CD4-positive, alpha-beta T cell treated with Interferon alpha-2 for 1 hour (primary cell): ENCODE measurements around the gene SLC39A6.
"Not testable (repeated sequence)": the region's sequence is repeated elsewhere in the genome, so short reads cannot be mapped to it uniquely, and the experiment has no call there.

ENCODE experiments used
- DNase-seq, 2 donors: peaks; one replicate each; pipeline ENCODE4 v3.0.0-alpha.2; 2020 to 2022

The SLC39A6 gene

DNA sequence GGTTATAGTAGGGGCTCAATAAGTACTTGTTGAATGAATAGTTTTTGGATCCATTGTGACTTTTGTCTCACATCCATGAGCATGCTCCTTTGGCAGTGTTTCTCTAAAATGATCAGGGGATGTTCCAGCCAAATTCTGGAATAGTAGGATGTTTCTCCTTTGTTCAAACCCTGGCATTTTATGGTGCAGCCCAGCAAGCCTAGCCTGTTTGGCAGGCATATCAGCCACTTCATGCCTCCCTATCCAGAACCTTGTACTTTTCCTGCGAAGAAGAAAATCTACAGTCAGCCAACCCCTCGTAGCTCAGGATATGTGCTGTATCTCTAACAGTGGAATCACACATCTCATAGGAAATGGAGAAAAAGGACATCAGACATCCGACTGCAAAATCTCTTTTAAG lies 34.7 kb downstream of the SLC39A6 start:
- no peak for DNase-seq

DNA sequence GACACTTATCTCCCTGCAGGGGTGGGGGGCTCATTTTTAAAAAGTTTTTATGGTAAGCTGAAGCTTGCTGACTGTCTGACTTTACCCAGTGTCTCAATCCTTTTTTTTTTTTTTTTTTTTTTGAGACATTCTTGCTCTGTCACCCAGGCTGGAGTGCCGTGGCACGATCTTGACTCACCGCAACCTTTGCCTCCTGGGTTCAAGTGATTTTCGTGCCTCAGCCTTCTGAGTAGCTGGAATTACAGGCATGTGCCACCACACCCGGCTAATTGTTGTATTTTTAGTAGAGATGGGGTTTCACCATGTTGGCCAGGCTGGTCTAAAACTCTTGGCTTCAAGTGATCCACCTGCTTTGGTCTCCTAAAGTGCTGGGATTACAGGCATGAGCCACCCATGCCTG lies 37.0 kb downstream of the SLC39A6 start:
- not testable (repeated sequence) for DNase-seq

DNA sequence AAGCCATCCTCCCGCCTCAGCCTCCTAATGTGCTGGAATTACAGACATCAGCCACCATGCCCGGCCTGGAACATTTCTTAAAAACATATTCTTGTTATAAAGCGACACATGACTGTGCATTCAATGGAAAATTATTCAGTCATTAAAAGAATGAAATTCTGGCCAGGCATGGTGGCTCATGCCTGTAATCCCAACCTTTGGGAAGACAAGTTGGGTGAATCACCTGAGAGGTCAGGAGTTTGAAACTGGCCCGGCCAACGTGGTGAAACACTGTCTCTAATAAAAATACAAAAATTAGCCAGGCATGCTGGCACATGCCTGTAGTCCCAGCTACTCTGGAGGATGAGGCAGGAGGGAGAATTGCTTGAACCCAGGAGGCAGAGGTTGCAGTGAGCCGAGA lies 40.1 kb downstream of the SLC39A6 start:
- DNase-seq, result no peak

DNA sequence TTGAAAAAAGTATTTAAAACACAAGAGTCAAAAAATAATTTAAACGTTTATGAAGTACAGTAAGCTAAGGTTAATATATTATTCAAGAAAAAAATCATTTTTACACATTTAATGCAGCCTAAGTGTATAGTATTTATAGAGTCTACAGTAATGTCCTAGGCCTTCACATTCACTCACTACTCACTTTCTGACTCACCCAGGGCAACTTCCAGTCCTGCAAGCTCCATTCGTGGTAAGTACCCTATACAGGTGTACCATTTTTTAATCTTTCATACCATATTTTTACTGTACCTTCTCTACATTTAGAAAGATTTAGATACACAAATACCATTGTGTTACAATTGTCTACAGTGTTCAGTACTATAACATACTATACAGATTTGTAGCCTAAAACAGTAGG lies 40.9 kb downstream of the SLC39A6 start:
- DNase-seq, result no peak

DNA sequence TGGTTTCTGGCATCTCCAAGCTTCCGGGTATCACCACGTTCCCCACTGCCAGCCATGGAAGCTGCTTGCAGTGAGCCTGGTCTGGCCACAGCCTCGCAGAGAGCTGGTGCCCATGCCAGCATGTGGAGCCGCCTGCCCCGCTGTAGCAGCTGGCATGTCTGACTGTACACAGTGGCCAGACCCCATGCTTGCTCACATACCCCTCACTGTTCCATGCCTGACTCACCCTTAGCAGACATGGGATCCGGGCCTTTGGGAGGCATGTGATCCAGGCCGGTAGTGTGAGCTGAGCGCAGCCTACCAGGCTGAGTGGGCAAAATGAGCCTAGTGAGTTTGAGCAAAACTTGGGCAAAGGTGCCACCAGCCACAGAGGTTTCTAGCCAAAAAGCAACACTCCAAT lies 43.0 kb downstream of the SLC39A6 start:
- DNase-seq, result no peak

DNA sequence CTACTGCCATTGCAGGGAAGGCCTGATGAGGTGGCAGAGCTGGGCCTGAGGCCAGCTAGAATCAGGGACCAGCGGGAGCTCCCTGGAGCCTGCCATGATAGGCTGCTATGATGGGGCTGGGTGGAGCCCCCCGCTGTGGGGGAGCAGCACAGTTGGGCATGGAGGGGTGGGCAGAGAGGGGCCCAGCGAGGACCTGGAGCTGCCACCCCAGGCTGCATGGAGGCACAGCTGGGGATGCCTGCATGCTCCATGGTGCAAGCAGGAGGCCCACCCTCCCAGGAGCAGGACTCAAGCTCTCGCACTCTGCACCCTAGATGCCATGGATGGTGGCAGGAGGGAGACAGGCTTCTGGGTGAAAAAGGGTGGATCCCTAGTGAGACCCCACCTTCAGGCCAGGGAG lies 43.9 kb downstream of the SLC39A6 start:
- no peak for DNase-seq

DNA sequence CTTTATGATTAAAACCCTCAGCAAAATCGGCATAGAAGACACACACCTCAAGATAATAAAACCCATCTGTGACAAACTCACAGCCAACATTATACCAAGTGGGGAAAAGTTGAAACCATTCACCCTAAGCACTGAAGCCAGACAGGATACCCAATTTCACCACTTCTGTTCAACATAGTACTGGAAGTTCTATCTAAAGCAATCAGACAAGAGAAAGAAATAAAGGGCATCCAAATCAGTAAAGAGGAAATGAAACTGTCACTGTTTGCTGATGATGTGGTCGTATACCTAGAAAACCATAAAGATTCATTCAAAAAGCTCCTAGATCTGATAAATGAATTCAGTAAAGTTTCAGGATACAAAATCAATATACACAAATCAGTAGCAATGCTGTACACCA lies 45.4 kb downstream of the SLC39A6 start:
- peak in 1 of 2 donors; percentile 11 for DNase-seq

DNA sequence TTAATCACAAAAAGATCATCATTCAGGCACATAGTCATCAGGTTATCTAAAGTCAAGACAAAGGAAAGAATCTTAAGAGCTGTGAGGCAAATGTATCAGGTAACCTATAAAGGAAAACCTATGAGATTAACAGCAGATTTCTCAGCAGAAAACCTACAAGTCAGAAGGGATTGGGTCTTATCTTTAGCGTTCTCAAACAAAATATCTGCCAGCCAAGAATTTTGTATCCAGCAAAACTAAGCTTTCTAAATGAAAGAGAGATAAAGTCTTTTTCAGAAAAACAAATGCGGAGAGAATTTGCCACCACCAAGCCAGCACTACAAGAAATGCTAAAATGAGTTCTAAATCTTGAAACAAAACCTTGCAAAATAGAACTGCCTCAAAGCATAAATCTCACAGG lies 48.0 kb downstream of the SLC39A6 start:
- not testable (repeated sequence) for DNase-seq

DNA sequence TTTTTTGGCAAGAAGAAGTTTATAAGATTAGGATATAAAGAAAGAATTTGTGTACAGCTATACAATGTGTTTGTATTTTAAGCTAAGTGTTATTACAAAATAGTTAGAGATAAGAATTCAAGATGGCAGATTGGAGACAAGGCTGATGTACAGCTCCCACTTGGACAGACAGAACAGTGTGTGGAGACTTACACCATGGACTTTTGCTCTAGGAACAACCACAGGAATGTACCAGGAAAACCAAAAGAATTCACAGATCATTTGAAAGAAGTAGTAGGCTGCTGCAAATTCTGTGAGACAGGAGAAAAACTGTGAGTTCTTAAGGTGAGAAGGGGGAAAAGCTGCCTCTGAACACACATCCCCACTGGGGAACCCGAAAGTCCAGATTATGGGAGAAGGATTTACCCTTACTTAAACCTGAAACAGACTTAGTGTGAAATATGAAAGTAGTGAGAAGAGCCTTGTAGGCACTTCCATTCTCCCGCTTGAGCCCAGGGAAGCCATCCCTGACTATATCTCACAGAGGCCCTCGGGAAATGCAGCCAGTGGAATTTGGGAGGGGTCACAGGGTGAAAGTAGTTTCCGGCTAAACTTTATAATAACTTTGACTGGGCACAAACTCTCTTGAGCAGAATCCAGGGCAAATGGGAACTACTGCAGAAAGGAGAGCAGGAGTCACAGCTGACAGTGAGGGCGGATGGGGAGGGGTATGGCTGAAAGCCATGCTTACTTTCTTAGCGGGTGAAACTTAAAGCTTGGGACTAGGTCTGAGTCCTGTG lies 50.2 kb downstream of the SLC39A6 start:
- no peak for DNase-seq

DNA sequence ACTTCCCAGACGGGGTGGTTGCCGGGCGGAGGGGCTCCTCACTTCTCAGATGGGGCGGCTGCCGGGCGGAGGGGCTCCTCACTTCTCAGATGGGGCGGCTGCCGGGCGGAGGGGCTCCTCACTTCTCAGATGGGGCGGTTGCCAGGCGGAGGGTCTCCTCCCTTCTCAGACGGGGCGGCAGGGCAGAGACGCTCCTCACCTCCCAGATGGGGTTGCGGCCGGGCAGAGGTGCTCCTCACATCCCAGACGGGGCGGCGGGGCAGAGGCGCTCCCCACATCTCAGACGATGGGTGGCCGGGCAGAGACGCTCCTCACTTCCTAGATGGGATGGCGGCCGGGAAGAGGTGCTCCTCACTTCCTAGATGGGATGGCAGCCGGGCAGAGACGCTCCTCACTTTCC lies 51.4 kb downstream of the SLC39A6 start:
- not testable (repeated sequence) for DNase-seq

DNA sequence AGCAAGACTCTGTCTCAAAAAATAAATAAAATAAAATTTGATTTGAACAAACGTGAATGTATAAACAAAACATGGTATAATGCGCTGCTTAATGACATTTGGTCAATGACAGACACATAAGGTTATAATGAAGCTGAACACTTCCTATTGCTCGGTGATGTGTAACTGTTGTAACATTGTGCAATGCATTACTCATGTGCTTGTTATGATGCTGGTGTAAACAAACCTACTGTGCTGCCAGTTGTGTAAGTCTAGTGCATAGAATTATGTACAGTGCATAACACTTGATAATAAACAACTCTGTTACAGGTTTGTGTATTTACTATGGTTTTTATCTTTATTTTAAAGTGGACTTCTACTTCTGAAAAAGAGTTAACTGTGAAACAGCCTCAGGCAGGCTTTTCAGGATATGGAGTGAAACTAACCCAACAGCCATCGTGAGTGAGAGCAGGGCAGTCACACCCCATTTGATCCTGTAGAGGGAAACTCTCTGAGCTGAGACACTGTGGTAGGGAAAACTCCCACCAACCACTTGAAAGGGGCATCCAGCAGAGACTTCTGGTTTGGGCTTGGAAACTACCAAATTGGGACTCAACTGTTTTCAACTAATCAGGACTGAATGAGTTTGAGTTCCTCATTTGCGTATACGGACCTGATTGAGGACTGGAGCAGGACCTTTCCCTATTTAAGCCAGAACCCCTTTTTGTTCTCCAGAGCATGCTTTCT lies 53.1 kb downstream of the SLC39A6 start:
- no peak for DNase-seq

DNA sequence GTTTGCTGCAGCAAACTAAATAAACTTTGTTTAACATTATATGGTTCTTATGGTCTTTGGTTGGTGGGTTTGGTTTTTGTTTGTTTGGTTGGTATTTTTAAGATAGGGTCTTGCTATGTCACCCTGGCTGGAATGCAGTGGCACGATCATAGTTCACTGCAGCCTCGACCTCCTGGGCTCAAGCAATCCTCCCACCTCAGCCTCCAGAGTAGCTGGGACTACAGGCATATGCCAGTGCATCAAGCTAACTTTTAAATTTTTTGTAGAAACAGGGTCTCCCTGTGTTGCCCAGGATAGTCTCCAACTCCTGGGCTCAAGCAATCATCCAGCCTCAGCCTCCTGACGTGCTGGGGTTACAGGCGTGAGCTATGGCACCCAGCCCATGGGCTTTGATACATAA lies 54.7 kb downstream of the SLC39A6 start:
- DNase-seq, result no peak

DNA sequence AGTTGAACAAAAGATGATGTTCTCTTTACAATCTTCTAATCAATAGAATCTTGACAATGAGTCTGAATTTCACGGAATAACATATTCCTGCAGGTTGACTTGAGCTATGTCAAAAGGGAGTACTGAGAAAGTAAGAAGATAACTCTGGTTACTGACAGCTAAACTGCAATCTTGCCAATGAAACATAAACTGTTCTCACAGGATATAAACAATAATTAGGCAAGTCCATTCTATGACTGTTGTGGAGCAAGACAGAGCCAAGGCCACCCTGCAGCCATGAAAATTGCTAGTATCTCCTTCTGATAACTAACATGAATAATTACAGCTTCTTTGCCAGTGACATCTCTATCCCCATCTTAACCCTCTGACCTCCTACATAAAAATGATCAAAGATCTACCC lies 55.5 kb downstream of the SLC39A6 start:
- no peak for DNase-seq

DNA sequence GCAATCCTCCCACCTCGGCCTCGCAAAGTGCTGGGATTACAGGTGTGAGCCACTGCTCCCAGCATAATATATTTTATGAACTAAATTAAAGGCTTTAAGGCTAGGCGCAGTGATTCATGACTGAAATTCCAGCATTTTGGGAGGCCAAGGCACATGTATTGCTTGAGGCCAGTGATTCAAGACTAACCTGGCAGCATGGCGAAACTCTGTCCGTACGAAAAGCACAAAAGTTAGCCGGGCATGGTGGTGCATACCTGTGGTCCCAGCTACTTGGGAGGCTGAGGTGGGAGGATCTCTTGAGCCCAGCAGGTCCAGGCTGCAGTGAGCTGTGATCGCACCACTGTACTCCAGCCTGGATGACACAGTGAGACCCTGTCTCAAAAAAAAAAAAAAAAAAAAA lies 56.7 kb downstream of the SLC39A6 start:
- DNase-seq, result not testable (repeated sequence)

DNA sequence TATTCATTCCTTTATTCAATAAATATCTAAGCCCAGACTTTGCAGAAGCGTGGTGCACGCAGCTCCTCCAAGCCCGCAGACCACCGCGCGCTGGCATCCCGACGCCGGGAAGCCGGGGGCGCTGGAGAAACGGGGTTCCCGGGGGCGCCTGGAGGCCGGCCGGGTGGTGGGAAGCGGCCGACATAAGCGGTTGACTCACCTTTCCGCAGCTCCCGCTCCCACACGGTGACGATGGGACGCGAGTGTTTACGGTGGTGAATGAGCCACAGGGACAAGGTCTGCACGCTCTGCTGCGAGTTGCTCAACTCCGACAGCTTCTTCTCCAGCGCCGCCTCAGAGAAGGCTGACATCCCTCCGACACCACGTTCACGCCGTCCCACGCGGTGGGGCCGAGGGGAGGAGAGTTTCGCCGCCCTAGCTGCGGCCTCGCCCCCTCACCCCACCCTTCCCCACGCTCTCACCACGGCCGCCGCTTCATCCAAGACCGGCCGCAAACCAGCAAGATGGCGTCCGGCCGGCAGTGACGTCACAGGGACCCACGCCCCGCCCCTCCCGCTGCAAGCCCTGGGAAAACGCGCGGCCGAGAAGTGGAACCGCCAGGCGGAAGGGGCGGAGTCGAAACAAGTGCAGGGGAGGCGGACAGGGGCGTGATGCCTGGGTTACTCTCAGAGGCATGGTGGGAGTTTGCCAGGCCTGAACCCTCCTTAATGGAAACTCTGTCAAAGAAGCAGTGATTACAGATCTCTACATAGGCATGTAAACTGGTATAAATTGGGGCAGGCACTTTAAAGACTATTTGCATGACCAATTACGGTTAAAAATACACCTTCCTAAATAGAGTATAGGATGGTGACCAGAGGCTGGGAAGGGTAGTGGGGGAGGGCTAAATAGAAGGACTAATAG lies 61.8 kb downstream of the SLC39A6 start, which contains the start of gene RPRD1A:
Gene RPRD1A, minus strand, starts transcription at position 505 of the 903 bp plus-strand sequence. Its CDS starts 155 bp downstream, at position 350.
- DNase-seq, result peak; percentile 96 to 97

DNA sequence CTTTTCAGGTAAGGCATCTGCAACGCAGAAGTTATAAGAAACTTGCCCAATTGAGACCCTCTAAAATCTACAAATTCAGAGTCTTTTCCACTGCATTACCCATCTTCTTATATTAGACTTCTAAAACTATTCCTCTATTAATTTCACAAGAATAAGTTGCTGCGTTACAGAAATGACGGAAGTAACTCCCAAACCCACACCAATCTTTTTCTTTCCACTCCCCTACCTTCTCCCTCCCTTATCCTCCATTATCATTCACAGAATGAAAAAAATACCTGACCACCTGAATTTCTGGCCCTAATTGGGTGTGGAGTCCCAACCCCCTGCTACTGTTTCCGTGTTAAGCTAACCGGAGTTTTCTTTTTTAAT lies 62.5 kb downstream of the SLC39A6 start:
- DNase-seq, result peak in 1 of 2 donors; percentile 7

DNA sequence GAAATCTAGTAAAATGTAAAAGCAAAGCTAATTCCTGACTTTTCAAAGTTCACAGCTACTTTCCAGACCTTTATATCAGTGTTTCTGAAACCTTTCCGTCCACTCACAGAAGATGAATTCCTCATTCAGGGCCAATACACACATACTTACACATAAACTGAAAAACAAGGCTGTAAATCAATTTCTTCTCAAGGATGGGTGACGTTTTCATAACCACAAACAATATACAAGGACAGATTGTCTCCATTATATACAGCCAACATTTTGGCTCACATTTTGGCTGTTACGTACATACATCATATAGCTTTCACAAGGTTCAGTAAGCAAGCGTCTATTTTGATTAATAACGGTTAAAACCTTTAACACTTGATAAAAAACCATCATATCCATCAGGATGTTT lies 63.1 kb downstream of the SLC39A6 start:
- no peak for DNase-seq

DNA sequence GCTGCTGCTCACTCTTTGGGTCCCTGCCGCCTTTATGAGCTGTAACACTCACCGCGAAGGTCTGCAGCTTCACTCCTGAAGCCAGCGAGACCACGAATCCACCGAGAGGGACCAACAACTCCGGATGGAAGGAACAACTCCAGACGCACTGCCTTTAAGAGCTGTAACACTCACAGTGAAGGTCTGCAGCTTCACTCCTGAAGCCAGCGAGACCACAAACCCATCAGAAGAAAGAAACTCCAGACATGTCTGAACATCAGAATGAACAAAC lies 64.4 kb downstream of the SLC39A6 start:
- DNase-seq, result not testable (repeated sequence)

DNA sequence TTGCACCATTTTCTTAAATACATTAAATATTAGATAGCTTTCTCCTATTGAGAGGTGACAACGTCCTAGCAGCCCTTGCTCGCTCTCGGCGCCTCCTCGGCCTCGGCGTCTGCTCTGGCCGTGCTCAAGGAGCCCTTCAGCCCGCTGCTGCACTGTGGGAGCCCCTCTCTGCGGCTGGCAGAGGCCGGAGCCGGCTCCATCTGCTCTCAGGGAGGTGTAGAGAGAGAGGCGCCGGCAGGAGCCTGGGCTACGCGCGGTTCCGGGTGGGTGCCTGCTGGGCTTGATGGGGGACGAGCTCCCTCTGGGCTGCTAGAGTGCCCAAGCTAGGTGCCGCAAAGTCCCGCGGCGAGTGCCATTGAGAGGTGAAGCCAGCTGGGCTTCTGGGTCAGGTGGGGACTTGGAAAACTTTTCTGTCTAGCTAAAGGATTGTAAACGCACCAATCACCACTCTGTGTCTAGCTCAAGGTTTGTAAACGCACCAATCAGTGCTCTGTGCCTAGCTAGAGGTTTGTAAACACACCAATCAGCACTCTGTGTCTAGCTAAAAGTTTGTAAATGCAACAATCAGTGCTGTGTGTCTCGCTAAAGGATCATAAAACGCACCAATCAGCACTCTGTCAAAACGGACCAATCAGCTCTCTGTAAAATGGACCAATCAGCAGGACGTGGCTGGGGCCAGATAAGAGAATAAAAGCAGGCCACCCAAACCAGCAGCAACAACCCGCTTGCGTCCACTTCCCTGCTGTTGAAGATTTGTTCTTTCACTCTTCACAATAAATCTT lies 64.9 kb downstream of the SLC39A6 start:
- peak in 1 of 2 donors; percentile 1 for DNase-seq

DNA sequence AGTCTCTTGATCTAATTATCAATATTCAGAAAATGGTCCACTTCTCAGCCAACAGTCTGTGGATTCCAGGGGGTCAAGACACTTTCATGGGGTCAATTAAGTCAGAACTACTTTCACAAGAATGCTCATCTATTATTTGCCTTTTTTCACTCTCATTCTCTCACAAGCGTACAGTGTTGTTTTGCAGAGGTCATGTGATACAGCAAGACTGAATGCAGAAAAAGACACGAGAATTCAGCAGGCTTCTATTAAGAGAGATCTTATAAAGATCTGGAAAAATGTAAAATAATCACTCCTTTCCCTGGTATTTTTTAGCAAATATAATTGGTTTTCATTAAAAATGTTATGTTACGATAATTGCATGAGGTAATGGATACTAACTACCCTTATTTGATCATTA lies 70.5 kb downstream of the SLC39A6 start:
- DNase-seq, result no peak
